Measurements from ENCODE around the gene INTS3. TPM values are rescaled to one million over a fixed set of nuclear protein-coding genes. Genes with fewer than 3 reads are reported as not detected.

Gene INTS3
- total and polyA plus RNA-seq, 8 donors: 13.5 to 56.2 (median 20.0) TPM

- ATAC-seq (no peak), FAIRE-seq (no peak), DNase-seq (no peak)
- Histone ChIP-seq H3K9me3 (no peaks in the 10 kb centered on the region), H3K4me1 (peaks cover 10 to 20% (median 14%) of the 10 kb centered on the region in 3 donors), H3K27me3 (no peaks in the 10 kb centered on the region), H3K4me3 (no peak overlapping the region), H3K27ac (no peak overlapping the region), H3K36me3 (peaks cover 0 to 20% (median 0%) of the 10 kb centered on the region in 3 donors)
- WGBS, 2 donors: 70 to 78% methylated on average over 11 of the region's 11 CpGs
- no peak for TF ChIP-seq CTCF (IDR thresholded peaks at IDR 0.05)
- intact Hi-C loops (cut with DNase I): no loop called here
These were observed 42.9 kb downstream of the INTS3 start for GRCh38 chr1:153770797-153771196.

GRCh38 chr1:153771261-153771660 lies 43.4 kb downstream of the INTS3 start:
- H3K36me3 ChIP-seq: peaks cover 0 to 20% (median 0%) of the 10 kb centered on the region in 3 donors
- no peaks in the 10 kb centered on the region for H3K27me3 ChIP-seq
- DNase-seq (no peak), FAIRE-seq (no peak), ATAC-seq (no peak)
- intact Hi-C loops (cut with DNase I): no loop called here
- no peak for TF ChIP-seq CTCF (IDR thresholded peaks at IDR 0.05)
- 94 to 97% methylated on average over 2 of the region's 2 CpGs for WGBS, 2 donors
- H3K9me3 ChIP-seq: no peaks in the 10 kb centered on the region
- H3K4me1 ChIP-seq: peaks cover 10 to 22% (median 14%) of the 10 kb centered on the region in 3 donors
- no peak overlapping the region for H3K4me3 ChIP-seq
- no peak overlapping the region for H3K27ac ChIP-seq

- 82 to 88% methylated on average over 20 to 21 of the region's 21 CpGs for WGBS, 2 donors
- DNase-seq: peak in 2 of 6 donors; percentile 27 to 58
- ATAC-seq: no peak
- no peak for TF ChIP-seq CTCF (IDR thresholded peaks at IDR 0.05)
- FAIRE-seq: no peak
- H3K27ac ChIP-seq: no peak overlapping the region
- no peak overlapping the region for H3K4me3 ChIP-seq
- H3K27me3 ChIP-seq: no peaks in the 10 kb centered on the region
- intact Hi-C loops (cut with DNase I): no loop called here
- peaks cover 0 to 20% (median 0%) of the 10 kb centered on the region in 3 donors for H3K36me3 ChIP-seq
- H3K4me1 ChIP-seq: peaks cover 13 to 28% (median 19%) of the 10 kb centered on the region in 3 donors
- H3K9me3 ChIP-seq: no peaks in the 10 kb centered on the region
These were observed 44.2 kb downstream of the INTS3 start for GRCh38 chr1:153771841-153772593.

GRCh38 chr1:153773096-153773921 lies 45.5 kb downstream of the INTS3 start:
- H3K4me3 ChIP-seq: no peak overlapping the region
- DNase-seq: no peak
- H3K9me3 ChIP-seq: no peaks in the 10 kb centered on the region
- H3K27ac ChIP-seq: peak overlapping the region in 2 of 4 donors; percentile 19 to 22
- no peak for FAIRE-seq
- peaks cover 0 to 16% (median 0%) of the 10 kb centered on the region in 3 donors for H3K36me3 ChIP-seq
- H3K4me1 ChIP-seq: peaks cover 13 to 36% (median 18%) of the 10 kb centered on the region in 3 donors
- no peak for ATAC-seq
- intact Hi-C loops (cut with DNase I): no loop called here
- TF ChIP-seq CTCF (IDR thresholded peaks at IDR 0.05): no peak
- 77 to 80% methylated on average over 12 of the region's 12 CpGs for WGBS, 2 donors
- H3K27me3 ChIP-seq: no peaks in the 10 kb centered on the region

All from pancreas (tissue), 10 donors.